GM18507 (cell line): Measurements from ENCODE around the gene PUS7.
"Not testable (repeated sequence)": the region's sequence is repeated elsewhere in the genome, so short reads cannot be mapped to it uniquely, and the experiment has no call there.

Source experiments
- DNase-seq: peaks from one replicate; pipeline ENCODE4 v3.0.0; 2011; ENCODE audit warnings: low read depth; ENCODE audit not compliant: insufficient read length; ENCODE audit errors: extremely low spot score
- FAIRE-seq: peaks from 2 replicates; lab custom pipeline; 2011; peaks lifted over from hg19 to GRCh38; lab: Jason Lieb, UNC

Gene PUS7

DNA sequence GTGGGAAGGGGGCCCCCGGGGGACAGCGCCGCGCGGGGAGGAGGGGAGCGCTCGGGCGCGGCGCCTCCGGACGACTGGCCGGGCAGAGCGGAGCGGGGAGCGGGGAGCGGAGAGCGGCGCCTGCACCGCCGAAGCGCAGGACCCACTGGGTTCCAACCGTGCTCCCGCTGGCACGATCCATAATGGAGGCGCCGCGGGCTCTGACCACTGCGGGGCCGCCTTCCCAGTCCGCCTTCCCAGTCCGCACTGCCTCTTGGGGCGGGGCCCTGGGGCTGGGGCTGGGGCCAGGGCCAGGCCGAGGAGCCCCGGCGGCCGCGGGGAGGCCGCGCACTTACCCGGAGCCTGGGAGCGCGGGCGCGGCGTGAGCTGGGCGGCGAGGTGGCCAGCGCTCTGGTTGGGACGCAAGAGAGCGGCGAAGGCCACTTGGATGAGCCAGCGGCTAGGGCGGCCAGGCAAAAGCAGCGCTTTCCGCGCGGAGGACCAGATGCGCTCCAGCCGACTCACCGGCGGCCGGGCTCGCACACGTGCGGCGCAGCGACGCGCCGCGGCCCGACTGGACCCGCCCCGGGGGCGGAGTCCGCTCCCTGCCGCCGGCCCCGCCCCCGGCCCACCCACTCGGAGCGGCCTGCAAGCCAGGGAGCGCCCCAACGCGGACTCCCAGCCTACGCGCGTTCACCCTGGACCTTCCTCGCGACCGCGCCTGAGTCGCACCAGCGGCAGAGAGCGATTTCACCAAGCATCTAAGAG is at the start of gene PUS7:
TSS of gene PUS7 (minus strand) at position 555 of the 747 bp plus-strand sequence. CDS start 13,759 bp downstream, outside the sequence.
- DNase-seq (peak; percentile 89), FAIRE-seq (peak; percentile 73)

DNA sequence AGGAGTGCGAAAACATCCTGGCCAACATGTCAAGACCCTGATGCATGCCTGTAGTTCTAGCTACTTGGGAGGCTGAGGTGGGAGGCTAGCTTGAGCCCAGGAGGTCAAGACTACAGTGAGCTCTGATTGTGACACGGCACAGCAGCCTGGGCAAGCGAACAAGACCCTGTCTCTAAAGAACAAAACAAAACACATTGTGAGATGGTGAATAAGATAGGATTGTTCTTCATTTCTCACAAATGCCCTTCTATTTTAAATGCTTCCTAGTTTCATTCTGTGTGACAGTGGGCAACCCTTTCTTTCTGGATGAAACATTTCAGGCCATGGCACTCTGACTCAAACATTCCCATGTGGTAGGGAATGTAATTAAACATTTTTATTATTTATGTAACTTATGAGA is 45.8 kb upstream of the PUS7 start:
- FAIRE-seq: no peak
- DNase-seq: no peak

DNA sequence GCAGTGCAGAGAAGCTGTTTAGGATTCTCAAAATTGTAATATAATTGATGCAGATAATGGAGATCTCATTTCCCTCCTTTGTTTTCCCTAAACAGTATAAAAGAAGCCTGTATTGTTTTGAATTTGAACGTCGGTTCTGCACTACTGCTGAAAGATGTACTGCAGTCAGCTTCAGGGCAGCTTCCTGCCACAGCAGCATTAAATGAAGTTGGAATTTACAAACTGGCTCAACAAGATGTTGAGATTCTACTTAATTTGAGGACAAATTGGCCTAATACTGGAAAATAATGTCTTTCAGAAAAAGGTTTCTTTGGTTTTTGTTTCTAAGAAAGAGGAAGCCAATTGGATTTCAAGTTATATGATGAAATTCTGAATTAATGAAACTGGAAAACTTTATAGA is 45.0 kb upstream of the PUS7 start:
- FAIRE-seq (no peak), DNase-seq (no peak)

- no peak for DNase-seq
- no peak for FAIRE-seq
Measured at GRCh38 chr7:105565190-105565589, 43.1 kb upstream of the PUS7 start.

DNA sequence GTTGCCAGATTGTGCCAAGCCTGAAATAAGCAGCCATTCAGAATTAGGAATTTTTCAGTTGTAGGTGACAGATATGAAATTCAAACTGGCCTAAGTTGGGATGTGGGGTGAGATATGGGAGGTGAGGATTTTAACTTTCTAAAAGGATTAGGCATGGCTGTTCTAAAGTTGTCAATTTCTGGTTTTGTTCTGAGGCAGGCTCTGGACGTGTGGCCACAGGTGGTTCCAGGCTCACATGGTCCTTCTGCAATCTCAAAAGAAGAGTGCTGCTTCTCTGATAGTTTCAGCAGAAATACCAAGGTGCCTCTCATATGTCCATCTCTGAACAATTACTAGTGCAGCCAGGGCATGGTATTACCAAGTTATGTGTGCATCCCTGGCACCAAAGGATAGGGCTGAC is 37.9 kb upstream of the PUS7 start:
- FAIRE-seq (no peak), DNase-seq (no peak)

- no peak for FAIRE-seq
Measured at GRCh38 chr7:105538339-105538738, 16.3 kb upstream of the PUS7 start.

GRCh38 chr7:105532709-105533460 is 10.8 kb upstream of the PUS7 start:
- DNase-seq: no peak
- FAIRE-seq: no peak

More at GRCh38 chr7:105538339-105538738, 16.3 kb upstream of the PUS7 start:
- no peak for DNase-seq

- DNase-seq (peak; percentile 81), FAIRE-seq (peak; percentile 94)
Measured at GRCh38 chr7:105531792-105532671, 10.0 kb upstream of the PUS7 start, which contains the start of gene RINT1. Gene RINT1 (plus strand): TSS chr7:105532201. CDS start chr7:105532316, 115 bp downstream.

- FAIRE-seq (no peak), DNase-seq (no peak)
Measured at GRCh38 chr7:105530546-105530945, 8.5 kb upstream of the PUS7 start.

- FAIRE-seq (no peak), DNase-seq (no peak)
Measured at GRCh38 chr7:105530126-105530525, 8.1 kb upstream of the PUS7 start.

DNA sequence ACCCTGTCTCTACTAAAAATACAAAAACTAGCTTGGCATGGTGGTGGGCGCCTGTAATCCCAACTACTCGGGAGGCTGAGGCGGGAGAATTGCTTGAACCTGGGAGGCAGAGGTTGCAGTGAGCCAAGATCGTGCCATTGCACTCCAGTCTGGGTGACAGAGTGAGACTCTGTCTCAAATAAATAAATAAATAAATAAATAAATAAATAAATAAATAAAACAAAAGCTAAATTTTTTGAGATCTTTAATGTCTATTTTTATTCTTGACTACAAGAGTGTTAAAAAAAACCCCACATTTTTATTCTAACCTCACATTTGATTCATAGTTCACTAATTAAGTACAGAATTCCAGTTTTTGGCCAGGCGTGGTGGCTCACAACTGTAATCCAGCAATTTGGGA is 5.7 kb upstream of the PUS7 start:
- not testable (repeated sequence) for DNase-seq, FAIRE-seq

GRCh38 chr7:105524840-105525239 is 2.8 kb upstream of the PUS7 start:
- DNase-seq: no peak
- no peak for FAIRE-seq

- FAIRE-seq, DNase-seq: not testable (repeated sequence)
Measured at GRCh38 chr7:105524423-105524822, 2.4 kb upstream of the PUS7 start.

- no peak for FAIRE-seq
- DNase-seq: no peak
Measured at GRCh38 chr7:105521027-105521716, 899 bp downstream of the PUS7 start.

DNA sequence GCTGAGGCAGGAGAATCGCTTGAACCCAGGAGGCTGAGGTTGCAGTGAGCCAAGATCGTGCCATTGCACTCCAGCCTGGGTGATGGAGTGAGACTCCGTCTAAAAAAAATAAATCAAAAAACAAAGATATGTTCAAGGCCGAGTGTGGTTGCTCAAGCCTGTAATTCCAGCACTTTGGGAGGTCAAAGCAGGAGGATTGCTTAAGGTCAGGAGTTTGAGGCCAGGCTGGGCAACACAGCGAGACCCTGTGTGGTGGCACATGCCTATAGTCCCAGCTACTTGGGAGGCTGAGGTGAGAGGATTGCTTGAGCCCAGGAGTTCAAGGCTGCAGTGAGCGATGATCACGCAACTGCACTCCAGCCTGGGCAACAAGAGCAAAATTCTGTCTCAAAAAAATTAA is 1.5 kb downstream of the PUS7 start:
- DNase-seq, FAIRE-seq: not testable (repeated sequence)

- no peak for FAIRE-seq
- DNase-seq: no peak
Measured at GRCh38 chr7:105519353-105519752, 2.7 kb downstream of the PUS7 start.

- DNase-seq, FAIRE-seq: not testable (repeated sequence)
Measured at GRCh38 chr7:105515610-105516009, 6.5 kb downstream of the PUS7 start.

GRCh38 chr7:105512926-105513526 is 9.0 kb downstream of the PUS7 start:
- no peak for DNase-seq
- no peak for FAIRE-seq

- DNase-seq: no peak
- no peak for FAIRE-seq
Measured at GRCh38 chr7:105512415-105512814, 9.7 kb downstream of the PUS7 start.
